ENCODE data around the gene OSBPL1A.

OSBPL1A gene

DNA sequence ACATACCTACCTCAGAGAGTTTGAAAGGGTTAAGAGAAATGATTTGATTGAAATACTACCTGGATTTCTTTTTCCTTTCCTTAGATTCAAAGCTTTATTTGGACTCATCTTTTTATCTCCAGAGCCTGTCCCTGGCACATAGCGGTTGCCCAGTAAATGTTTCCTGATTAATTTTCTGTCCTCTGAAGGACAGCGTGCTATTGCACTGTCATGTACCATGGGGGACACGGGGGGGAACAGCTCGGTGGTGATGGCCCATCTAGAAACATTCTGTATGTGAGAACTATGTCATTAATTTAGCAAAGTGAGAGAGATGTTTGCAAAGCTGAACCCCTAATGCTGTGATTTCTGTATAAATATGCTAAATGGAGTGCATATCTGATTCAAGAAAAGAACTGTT lies 285.2 kb downstream of the OSBPL1A start:
- TF ChIP-seq FOXA1 (IDR thresholded peaks at IDR 0.05) (no peak), NFRKB (IDR thresholded peaks at IDR 0.05) (no peak), SP1 (IDR thresholded peaks at IDR 0.05) (no peak), ARNT (IDR thresholded peaks at IDR 0.05) (no peak), SUZ12 (IDR thresholded peaks at IDR 0.05) (no peak), ELF4 (IDR thresholded peaks at IDR 0.05) (no peak), CTBP1 (IDR thresholded peaks at IDR 0.05; ENCODE audit: borderline replicate concordance) (no peak), LEF1 (IDR thresholded peaks at IDR 0.05; ENCODE audit: borderline replicate concordance) (no peak), FOXK2 (IDR thresholded peaks at IDR 0.05) (no peak), ZNF384 (IDR thresholded peaks at IDR 0.05) (no peak), BHLHE40 (IDR thresholded peaks at IDR 0.05; ENCODE audit: borderline replicate concordance) (no peak), HDGF (IDR thresholded peaks at IDR 0.05; ENCODE audit: borderline replicate concordance) (no peak), TARDBP (IDR thresholded peaks at IDR 0.05) (no peak), L3MBTL2 (conservative IDR thresholded peaks at IDR 0.05) (no peak), FOXM1 (IDR thresholded peaks at IDR 0.05; ENCODE audit: borderline replicate concordance) (no peak)
- TF ChIP-seq, protein P1, sequence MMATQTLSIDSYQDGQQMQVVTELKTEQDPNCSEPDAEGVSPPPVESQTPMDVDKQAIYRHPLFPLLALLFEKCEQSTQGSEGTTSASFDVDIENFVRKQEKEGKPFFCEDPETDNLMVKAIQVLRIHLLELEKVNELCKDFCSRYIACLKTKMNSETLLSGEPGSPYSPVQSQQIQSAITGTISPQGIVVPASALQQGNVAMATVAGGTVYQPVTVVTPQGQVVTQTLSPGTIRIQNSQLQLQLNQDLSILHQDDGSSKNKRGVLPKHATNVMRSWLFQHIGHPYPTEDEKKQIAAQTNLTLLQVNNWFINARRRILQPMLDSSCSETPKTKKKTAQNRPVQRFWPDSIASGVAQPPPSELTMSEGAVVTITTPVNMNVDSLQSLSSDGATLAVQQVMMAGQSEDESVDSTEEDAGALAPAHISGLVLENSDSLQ (IDR thresholded peaks at IDR 0.05) = no peak
- no peak for DNase-seq (ENCODE audit: extremely low spot score)
- POLR2A ChIA-PET = no interaction called here
- CTCF ChIA-PET = interaction anchor here (0.7 to 1.5 kb wide), 2 partner anchors 194 to 501 kb away, joined by 3 to 4 read pairs; no protein-coding TSS in a partner anchor
